ENCODE measurements around the gene ZNF367. TPM values are rescaled to one million over a fixed set of nuclear protein-coding genes. Genes with fewer than 3 reads are reported as not detected.

The ZNF367 gene
- polyA plus RNA-seq (2013, experiment 1 of 2; ENCODE audit: insufficient read length), result 2.5 TPM
- 2.7 TPM for polyA plus RNA-seq (2013, experiment 2 of 2; ENCODE audit: insufficient read length)

GRCh38 chr9:96418083-96418919, at the start of gene ZNF367:
Gene ZNF367, minus strand, starts transcription at chr9:96418370. Its CDS starts 338 bp downstream, at chr9:96418032.
- peak; percentile 99 for DNase-seq

GRCh38 chr9:96467784-96468183, 49.6 kb upstream of the ZNF367 start:
- DNase-seq, result no peak

GRCh38 chr9:96464426-96464825, 46.3 kb upstream of the ZNF367 start:
- no peak for DNase-seq

GRCh38 chr9:96462541-96462940, 44.4 kb upstream of the ZNF367 start:
- DNase-seq, result no peak

- no peak for DNase-seq
Observed at GRCh38 chr9:96461336-96461735, 43.2 kb upstream of the ZNF367 start.

GRCh38 chr9:96460882-96461281, 42.7 kb upstream of the ZNF367 start:
- DNase-seq, result peak; percentile 71

- peak; percentile 78 for DNase-seq
Observed at GRCh38 chr9:96460470-96460869, 42.3 kb upstream of the ZNF367 start.

GRCh38 chr9:96459268-96460007, 41.3 kb upstream of the ZNF367 start:
- no peak for DNase-seq

- no peak for DNase-seq
Observed at GRCh38 chr9:96458226-96458625, 40.1 kb upstream of the ZNF367 start.

GRCh38 chr9:96457266-96457665, 39.1 kb upstream of the ZNF367 start:
- DNase-seq, result no peak

GRCh38 chr9:96453625-96454024, 35.5 kb upstream of the ZNF367 start:
- DNase-seq, result peak; percentile 35

GRCh38 chr9:96450613-96451528, 32.7 kb upstream of the ZNF367 start:
- DNase-seq, result no peak

- peak; percentile 95 for DNase-seq
Observed at GRCh38 chr9:96449845-96450612, 31.9 kb upstream of the ZNF367 start, which contains the start of gene HABP4. Gene HABP4, plus strand, starts transcription at chr9:96450169. Its CDS starts 111 bp downstream, at chr9:96450280.

GRCh38 chr9:96449523-96449844, 31.3 kb upstream of the ZNF367 start:
- DNase-seq, result no peak

- no peak for DNase-seq
Observed at GRCh38 chr9:96448546-96449170, 30.5 kb upstream of the ZNF367 start.

GRCh38 chr9:96447406-96447805, 29.2 kb upstream of the ZNF367 start:
- DNase-seq, result no peak

- no peak for DNase-seq
Observed at GRCh38 chr9:96442491-96442890, 24.3 kb upstream of the ZNF367 start.

GRCh38 chr9:96441798-96442445, 23.8 kb upstream of the ZNF367 start:
- DNase-seq, result no peak

GRCh38 chr9:96440671-96441199, 22.6 kb upstream of the ZNF367 start:
- no peak for DNase-seq

- no peak for DNase-seq
Observed at GRCh38 chr9:96437454-96437853, 19.3 kb upstream of the ZNF367 start.
